ENCODE results near the gene SUN3.

SUN3 gene

GRCh38 chr7:47941136-47941844 is 87.6 kb downstream of the SUN3 start:
- no peak overlapping the region for H3K4me3 ChIP-seq (ENCODE audit: low read depth, low read length)
- DNase-seq (ENCODE audit: low read depth): no peak
- no peak for TF ChIP-seq CTCF (IDR thresholded peaks at IDR 0.05; ENCODE audit: insufficient read depth, low read depth, low read length, missing control alignments)

DNA sequence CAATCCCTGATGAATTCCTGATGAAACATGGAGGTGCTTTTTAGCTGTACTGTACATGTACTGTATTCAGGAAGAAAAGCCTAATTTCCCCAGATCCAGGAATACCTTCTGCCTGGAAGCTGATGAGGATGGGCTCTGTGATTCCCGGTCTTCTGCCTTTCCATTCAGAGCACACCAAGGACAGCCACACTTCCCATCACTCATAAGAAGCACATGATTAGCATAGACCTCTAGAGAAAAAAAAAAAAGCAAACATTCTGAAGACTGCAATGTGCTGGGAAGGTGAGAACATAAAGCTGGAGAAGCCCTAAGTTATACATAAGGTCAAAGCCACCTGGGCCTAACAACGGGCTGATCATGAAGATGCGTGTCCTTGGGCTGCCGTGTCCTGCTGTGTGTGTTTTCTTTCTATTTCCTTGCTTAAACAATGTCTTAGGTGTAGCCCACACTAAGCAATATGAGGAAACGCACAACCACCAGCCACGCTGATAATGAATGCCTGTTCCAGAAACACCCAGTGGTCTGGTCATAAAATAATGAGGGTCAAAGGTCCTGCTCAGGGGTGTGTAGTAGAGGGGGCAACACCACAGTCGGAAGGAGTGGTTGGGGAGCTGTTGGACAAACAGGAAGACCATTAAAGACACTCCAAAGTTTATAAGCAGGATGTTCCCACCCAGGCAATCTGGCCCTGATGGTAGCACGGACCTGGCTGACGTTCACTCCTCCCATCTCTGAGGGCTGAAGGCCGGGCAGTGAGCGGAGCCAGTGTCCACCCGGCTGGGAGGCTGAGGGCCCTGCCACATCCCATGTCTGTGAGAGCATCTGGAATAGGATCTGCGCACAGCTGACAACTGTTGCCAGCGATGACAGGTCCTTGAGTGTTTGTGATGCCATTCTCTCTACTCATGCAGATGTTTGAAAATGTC is 88.6 kb downstream of the SUN3 start:
- DNase-seq (ENCODE audit: low read depth): no peak
- no peak for TF ChIP-seq CTCF (IDR thresholded peaks at IDR 0.05; ENCODE audit: insufficient read depth, low read depth, low read length, missing control alignments)
- no peak overlapping the region for H3K4me3 ChIP-seq (ENCODE audit: low read depth, low read length)

DNA sequence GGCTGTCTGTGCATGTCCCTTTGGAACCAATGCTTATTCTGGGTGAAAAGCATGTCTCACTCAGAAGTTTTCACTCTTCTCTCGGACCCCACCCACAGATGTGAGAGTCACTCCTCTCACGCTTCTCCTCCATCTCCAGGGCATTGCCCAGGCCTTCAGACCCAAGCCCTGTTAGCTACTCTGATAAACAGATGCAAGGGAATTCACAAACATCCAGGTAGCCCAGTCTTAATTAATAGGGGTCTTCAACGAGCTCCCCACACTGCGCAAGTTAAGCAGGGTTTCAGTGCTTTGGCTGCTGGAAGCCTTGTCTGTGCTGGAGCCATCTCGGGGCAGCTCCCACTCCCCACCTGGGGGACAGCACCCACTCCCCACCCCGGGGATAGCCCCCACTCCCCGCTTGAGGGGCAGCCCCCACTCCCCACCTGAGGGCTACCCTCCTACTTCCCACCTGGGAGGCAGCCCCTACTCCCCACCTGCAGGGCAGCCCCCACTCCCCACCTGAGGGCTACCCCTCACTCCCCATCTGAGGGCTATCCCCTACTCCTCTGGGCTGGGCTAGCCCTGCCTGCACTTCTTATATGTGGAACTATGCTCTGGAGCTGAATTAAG is 89.4 kb downstream of the SUN3 start:
- DNase-seq (ENCODE audit: low read depth): no peak
- H3K4me3 ChIP-seq (ENCODE audit: low read depth, low read length): no peak overlapping the region
- no peak for TF ChIP-seq CTCF (IDR thresholded peaks at IDR 0.05; ENCODE audit: insufficient read depth, low read depth, low read length, missing control alignments)

GRCh38 chr7:47938574-47939165 is 90.2 kb downstream of the SUN3 start:
- H3K4me3 ChIP-seq (ENCODE audit: low read depth, low read length): no peak overlapping the region
- DNase-seq (ENCODE audit: low read depth): peak; percentile 50
- TF ChIP-seq CTCF (IDR thresholded peaks at IDR 0.05; ENCODE audit: insufficient read depth, low read depth, low read length, missing control alignments): peak; percentile 14

DNA sequence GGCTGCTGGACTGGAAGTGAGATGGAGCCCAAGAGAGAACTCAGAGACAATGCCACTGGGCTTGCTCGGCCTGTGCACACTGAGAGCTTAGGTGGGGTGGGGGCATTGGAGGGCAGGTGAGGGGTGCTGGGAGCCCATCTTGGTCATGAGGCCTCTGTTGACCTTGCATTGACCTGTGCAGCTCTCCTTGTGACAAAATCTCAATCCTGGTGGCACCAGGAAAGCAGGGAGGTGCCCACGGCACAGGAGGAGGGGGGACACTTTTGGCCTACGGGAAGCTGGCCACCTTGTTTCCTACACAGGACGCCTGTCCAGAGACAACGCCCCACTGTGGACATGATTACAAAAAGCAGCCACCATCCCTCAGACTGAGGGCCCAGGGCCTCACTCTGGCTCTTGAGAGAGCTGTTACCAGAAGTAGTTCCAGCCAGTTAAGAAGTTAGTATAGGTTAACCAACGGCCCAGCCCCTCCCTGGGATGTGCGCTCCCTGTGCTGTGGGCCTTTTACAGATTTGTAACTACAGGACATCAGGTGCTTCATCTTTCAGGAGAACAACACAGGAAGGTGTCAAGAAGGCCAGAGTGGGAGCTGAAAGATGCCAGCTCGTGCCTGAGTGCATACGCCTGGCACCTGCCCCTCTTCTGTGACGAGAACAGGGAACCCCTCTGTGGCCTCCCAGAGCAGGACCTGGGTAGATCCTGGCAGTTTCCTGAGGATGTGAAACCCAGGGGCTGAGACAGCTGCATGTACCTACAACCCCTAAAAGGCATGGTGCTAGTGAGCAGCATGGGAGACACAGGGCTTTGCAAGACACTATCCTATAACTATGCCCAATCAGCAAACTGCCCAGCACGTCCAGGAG is 91.0 kb downstream of the SUN3 start:
- H3K4me3 ChIP-seq (ENCODE audit: low read depth, low read length): peak overlapping the region; percentile 8; the same call in 1 of the 2 replicates
- TF ChIP-seq CTCF (IDR thresholded peaks at IDR 0.05; ENCODE audit: insufficient read depth, low read depth, low read length, missing control alignments): no peak
- DNase-seq (ENCODE audit: low read depth): peak; percentile 81

All from GM12865 (cell line).